GM19035 (cell line): ENCODE results near the gene ADRM1.

ENCODE experiments used
- ATAC-seq: cut with Tn5 transposase; IDR thresholded peaks from one replicate; pipeline ENCODE4 v1.9.1; 2021; ENCODE audit not compliant: unreplicated experiment

ADRM1 gene

DNA sequence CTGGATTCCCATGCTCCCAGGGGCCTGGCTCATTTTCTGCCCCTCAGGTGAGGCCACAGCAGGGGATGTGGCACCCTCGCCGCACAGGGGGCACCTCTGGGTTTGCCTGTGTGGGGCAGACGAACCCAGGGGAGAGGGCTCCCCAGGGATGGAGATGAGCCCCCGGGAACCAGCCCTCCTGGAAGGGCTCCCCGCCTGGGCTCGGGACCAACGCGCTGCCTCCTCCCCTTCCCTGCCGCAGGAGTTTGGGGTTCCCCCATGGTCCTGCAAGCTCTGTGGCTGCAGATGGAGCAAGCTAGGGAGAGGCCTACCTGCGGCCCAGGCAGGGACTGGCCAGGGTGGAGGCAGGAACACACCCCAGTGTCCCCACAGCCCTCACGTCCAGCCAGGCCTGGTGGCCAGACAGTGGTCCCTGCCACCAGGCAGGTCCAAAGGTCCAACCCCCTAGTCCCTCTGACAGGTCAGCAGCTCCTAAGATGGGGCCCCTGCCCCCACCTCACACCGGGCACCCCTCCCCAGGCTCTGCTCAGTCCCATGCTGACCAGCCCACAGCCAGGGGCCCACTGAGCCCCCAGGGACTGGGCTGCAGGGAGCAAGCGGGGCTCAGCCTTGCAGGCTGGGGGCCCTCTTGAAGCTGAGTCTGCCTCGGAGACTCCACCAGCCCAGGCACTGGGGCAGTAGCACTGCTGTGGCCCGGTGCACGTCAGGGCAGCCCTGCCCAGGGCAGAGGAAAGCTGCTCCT lies 50.7 kb downstream of the ADRM1 start:
- ATAC-seq: no peak

DNA sequence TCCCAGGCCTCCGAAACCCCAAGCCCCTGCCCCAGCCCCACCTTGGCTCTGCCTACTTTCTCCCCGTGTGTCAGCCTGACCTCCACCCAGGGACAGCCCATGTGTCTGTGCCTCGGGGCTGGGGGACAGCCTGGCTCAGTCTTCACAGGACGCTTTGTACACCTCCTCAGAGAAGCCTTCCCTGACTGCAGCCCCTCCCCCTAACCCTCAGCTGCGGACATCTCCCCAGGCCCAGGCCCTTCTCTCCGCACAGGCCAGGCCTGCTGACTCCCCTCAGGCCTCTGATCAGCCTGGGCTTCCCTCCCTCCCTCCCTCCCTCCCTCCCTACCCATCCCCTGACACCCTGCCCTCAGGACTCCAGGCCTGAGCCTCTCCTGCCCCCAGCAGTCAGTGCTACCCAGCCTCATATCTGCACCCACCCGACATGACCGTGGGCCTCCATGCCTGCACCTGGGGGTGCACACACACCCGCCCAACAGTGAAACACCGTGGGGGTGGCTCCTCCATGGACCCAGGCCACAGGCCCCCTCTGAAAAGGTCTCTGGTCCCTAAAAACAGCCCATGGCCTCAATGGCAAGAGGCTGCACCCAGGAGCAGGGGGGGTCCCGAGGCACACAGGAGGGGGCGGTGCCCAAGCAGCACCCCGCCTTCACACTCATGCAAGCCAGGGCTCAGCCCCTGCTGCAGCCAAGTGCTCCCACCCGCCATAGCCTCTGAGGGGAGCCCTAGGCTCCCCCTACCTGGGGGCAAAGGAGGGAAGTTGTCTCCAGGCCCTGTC lies 51.4 kb downstream of the ADRM1 start:
- ATAC-seq: no peak

DNA sequence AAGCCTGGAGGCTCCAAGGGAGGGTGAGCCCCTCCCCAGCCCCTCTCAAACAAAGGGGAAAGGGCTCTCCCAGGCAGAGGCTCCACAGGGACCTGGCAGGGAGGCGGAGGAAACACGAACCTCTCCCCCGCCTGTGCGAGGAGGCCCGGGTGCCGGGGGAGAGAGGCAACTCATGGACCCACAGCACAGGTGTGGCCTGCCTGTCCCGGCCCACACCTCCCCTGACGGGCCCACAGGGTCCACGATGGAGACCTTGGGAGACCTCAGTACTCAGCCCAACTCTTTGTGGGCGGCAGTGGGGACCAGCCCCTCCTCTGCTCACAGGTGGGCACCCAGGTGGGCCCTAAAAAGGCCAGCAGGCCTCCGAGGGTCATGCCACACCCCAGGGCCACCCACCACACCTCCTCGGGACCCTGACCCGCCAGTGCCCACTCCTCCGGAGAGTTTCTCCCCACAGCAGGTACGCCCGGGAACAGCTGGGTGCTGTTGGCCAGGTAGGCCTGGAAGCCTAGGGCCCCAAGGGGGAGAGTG lies 52.1 kb downstream of the ADRM1 start:
- ATAC-seq: no peak

DNA sequence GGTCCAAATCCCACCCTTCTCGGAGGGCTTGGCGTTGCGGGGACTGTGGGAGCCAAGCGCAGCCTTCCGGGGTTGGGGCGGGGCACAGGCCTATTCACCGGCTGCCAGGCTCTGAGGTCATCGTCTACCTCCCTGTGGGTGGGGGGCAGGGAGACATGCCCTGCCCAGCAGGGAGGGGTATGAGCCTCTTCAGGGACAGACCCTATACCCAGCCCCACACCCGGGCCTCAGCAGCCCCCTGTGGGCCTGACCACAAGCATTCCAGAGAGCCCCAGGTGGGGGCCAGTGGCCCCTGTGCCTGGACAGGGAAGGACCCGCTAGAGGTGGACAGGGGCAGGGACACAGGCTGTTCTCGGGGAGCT lies 52.7 kb downstream of the ADRM1 start:
- ATAC-seq: no peak

DNA sequence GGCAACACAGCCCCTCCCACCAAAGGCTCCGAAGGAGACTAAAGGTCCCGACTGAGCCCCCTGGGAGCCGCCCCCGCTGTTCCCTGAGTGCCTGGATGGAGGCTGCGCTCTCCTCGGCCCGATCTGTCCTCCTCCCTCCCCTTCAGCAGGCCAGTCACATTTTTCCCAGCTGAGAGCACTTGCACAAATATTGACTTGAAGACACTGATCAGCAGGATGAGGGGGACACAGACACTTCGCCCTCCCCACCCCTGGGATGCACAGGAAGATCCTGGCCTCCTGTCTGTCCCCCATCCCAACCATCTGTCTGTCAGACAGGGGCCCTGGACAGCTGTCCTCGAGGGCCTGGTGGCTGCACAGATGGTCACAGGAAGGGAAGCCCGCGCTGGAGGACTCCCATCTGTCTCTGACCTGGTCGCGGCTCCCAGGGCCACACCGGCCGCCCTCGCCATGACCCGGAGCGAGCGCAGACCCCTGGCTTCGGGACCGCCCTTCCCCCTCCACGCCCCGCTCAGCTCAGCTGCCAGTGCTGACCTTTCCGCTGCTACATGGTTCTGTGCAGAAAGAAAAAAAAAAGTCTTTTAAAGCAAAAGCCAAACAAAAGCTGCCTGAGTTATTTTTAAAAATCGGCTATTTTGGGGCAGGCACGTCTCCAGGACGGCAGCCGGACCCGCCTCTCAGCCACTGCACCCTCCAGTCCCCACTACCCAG lies 53.2 kb downstream of the ADRM1 start:
- no peak for ATAC-seq

DNA sequence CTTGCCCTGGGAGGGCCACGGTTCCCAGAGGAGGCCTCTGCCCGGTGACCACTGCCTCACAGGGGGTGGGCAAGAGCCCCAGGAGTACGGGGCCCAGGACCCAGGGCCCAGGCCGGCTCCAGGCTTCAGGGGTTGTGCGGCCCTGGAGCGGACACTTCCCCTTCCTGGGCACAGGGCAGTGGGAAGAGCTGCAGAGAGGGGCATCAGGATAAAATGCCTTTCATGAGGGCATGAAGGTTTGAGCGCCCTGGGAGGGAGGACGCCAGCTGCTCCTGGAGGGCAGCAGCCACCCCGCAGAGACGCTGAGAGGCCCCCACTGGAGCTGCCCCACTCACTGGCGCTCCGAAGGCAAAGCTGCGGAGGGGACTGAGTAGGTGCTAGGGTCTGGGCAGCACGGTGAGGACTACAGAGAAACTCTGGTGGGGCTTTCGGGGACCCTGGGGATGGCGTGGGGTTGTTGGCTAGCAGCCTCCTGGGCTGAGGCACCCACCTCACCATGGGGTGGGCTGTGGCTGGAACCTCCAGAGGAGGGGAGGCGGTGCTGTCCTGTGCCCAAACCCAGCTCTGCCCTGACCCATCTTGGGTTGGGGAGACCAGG lies 53.9 kb downstream of the ADRM1 start:
- ATAC-seq: no peak

DNA sequence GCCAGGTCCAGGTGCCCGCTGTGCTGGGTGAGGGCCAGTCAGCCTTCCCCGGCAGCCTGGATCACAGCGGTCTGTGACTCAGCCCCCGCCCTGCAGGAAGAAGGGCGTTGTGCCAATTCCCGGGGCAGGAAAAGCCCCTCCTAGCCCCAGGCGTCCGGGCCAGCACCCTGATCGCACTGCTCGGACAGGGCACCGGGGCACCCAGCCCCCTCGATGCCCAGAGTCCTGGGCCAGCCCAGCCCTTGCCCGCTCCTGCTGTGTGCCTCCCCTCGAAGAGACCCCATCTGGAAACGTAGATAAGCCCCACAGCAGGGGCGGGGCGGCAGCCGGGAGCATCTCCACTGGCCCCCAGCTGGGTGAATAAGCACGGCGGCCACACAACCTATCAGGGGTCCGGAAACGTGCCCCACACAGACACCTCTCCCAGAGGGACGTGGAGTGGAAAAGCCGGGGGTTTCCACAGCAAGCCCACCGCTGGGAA lies 54.4 kb downstream of the ADRM1 start:
- no peak for ATAC-seq

DNA sequence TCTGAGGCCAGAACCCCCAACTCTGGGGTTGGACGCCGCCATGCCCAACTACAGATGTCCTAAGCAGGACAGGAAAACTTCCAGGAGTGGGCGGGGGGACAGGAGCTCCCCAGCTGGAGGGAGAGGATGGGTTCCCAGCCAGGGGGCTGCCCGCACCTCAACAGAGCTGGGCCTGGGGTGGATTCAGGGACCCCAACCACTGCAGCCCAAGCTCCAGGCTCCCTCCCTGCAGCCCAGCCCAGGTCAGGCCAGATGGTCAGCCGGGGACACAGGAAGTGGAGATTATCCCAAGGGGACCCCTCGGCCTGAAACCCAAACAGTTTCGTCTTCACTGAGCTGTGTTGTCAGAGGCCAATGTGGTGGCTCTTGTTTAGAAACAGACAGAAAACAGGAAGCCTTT lies 54.9 kb downstream of the ADRM1 start:
- ATAC-seq: no peak
